ENCODE data around the gene NSD1.
"Not testable (repeated sequence)": the region's sequence is repeated elsewhere in the genome, so short reads cannot be mapped to it uniquely, and the experiment has no call there.

NSD1 gene

DNA sequence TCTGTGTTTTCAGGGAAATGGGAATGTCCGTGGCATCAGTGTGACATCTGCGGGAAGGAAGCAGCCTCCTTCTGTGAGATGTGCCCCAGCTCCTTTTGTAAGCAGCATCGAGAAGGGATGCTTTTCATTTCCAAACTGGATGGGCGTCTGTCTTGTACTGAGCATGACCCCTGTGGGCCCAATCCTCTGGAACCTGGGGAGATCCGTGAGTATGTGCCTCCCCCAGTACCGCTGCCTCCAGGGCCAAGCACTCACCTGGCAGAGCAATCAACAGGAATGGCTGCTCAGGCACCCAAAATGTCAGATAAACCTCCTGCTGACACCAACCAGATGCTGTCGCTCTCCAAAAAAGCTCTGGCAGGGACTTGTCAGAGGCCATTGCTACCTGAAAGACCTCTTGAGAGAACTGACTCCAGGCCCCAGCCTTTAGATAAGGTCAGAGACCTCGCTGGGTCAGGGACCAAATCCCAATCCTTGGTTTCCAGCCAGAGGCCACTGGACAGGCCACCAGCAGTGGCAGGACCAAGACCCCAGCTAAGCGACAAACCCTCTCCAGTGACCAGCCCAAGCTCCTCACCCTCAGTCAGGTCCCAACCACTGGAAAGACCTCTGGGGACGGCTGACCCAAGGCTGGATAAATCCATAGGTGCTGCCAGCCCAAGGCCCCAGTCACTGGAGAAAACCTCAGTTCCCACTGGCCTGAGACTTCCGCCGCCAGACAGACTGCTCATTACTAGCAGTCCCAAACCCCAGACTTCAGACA, 160.4 kb downstream of the NSD1 start:
- DNase-seq: no peak

DNA sequence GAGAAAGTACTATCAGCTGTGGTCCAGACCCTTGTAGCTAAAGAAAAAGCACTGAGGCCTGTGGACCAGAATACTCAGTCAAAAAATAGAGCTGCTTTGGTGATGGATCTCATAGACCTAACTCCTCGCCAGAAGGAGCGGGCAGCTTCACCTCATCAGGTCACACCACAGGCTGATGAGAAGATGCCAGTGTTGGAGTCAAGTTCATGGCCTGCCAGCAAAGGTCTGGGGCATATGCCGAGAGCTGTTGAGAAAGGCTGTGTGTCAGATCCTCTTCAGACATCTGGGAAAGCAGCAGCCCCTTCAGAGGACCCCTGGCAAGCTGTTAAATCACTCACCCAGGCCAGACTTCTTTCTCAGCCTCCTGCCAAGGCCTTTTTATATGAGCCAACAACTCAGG, 161.1 kb downstream of the NSD1 start:
- DNase-seq: no peak

DNA sequence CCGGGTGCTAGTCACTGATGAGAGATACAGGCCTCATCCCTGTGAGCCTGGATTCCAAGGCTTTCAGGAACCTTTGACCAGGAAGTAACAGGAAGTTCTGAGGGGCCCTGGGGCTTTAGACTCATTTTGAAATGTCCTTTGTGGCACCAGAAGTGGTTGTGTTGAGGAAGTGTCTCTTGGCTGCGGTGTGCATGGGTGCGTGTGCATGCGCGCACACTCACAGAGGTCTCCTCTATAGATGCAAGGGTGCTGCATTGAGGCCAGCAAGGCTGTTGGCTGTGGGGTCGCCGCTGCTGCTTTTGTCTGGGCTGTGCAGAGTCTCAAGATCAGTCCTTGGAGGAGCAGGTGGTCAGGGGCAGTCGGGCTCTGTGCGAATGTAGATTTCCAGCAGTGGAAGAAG, 162.4 kb downstream of the NSD1 start:
- no peak for DNase-seq

DNA sequence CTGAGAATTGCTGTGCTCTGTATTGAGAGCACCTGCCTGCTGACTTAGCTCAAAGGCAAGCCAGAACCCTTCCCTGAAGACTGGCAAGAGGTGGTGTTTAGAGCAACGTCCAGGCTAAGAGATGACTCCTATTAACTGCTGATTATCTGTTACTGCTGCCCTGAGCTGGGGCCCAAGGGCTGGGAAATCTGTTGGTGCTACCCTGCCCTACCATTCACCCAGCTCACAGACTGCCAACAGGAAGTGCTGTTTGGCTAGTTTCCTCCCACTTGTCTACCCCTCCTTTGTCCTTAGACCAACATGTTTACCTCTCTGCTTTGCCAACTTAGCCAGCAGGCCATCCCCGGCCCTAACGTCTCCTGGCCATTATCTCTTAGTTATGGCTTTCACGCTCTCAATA, 163.0 kb downstream of the NSD1 start:
- peak; percentile 83 for DNase-seq

DNA sequence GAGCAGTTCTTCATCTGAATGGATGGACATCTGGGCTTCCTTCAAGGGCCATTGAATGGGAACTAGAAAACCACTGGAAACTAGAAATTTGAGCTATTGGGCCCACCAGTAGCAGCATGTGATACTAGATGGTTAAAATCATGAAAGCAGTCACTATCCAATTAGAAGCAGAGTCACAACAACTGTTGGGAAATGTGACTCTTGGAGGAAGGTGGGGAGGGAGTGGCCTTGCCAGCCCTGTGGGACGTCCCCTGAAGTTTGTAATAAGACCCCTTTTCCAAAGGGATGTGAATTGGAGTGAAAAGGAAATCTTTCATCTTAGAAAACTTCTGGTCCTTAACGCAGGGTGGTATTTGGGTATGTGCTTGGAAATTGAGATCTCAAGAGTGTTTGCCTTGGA, 164.3 kb downstream of the NSD1 start:
- DNase-seq: no peak

DNA sequence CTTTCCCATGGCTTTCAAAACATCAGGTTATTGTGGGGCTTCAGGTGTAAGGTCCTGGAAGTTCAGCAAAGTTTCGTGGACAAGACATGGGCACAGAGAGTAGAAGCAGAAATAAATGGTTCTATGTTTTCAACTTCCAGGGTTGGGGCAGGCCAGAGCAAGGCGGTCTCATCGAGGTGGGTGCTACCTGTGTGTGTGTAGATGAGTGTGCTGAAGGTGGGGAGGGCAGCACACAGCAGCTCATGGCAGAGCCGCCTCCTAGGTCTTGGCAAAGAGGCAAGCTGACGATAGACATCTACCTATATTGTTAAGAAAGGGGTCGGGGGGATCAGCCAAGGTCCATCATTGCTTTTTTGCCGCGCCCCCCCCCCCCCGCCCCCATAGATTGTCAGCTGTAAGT, 166.1 kb downstream of the NSD1 start:
- no peak for DNase-seq

DNA sequence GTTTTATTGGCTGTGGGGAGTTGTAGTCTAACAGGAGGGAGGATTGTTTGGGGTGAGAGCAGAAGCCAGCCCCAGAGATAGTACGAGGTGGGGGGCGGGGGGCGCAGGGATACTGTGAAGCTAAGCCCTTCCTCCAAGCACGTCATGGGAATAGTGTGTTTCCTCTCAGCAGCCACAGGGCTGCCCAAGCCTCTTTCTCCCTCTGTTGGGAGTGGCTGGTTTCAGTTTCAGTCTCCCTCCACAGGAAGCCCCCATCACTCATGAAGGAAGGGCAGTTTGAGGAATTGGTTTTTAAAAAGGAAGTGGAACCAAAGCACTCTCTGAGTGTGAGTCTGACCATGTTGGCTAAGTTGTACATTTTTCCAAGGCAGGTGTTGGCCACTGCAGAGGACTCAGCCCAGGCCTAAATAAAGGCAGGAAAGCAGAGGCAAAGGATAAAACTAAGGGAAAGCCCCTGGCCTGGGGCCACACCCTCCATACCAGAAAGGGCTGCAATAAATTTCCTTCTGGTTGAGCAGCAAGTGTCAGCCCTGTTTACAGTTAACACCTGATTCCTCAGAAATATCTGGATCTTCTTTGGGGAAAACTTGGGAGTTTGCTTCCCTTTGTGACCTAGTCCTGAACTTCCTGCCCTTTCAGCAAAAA, 166.8 kb downstream of the NSD1 start:
- DNase-seq: no peak

DNA sequence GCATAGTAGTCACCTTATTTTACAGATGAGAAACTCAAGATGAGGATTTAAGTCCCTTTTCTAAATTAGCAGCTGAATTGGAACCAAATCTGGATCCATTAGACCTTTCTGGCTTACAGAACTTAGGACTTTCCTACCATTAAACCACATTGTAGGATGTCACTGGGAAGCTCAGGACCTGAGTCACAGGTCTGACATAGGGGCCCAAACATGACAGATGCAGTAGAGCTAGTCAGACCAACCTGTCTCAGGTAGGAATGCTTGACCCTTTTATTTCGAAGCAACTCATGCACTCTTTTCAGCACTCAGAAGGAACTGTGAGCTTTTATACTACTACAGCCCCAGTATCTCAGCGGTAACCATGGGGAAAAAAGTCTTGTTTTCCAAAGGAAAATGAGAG, 167.4 kb downstream of the NSD1 start:
- no peak for DNase-seq

DNA sequence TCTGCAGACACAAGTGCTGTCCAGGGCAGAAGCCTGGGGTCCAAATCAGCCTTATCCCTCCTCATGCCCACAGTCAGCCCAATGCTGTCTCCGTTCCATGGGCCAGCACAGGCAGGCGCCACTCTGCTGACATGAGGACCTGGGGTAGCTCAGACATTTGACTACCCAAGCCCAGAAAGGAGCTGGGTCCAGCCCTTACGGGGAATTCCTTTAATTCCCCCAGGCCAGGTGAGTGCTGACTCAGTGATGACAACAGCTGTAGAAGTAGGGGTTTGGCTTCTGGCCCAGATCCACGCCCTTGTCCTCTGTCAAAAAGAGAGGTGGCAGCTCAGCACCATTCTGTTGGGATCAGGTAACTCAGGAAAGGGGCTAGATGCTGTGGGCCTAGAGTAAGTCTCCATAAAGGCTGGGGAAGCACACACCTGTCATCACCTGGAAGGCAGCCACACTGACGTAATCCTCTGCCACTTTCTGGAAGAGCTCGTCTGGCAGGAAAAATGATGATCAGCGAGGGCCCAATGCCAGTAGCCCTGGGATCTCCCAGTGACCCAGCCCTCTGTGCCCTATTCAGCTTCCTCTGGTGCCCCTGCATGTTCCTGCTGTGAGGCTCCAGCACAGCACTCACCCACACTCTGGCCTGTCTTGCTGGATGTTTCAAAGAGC, 168.1 kb downstream of the NSD1 start:
- DNase-seq: peak; percentile 98

DNA sequence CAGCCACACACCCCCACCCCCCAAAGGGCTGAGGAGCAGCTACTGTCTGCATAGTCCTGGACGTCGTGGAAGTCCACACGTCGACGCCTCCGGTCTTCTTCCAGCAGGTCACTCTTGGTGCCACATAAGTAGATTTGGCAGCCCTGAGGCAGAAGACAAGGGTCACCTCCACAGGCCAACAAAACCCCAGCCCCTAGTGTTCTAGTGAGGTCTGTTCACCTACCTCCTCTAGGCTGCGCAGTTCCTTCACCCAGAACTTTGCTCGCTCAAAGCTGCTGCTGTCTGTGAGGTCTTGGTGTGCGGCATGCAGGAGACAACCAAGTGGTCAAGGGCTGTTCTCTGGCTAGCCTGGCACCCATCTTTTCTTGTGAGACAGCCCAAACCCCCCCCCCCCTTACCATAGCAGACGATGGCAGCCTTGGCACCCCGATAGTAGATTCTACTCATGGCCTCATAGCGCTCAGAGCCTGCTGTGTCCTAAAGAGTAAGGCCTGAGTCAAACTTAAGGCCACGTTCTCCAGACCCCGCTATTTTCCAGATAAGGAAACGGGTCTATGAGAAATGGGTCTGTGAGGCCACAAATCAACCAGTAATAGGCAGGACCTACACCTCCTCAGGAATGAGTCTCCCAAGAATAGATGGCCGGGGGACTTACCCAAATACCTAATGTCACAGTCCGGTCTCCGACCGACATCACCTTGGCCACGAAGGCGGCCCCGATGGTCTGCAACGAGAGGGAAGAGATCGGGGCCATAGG, 169.0 kb downstream of the NSD1 start:
- no peak for DNase-seq

DNA sequence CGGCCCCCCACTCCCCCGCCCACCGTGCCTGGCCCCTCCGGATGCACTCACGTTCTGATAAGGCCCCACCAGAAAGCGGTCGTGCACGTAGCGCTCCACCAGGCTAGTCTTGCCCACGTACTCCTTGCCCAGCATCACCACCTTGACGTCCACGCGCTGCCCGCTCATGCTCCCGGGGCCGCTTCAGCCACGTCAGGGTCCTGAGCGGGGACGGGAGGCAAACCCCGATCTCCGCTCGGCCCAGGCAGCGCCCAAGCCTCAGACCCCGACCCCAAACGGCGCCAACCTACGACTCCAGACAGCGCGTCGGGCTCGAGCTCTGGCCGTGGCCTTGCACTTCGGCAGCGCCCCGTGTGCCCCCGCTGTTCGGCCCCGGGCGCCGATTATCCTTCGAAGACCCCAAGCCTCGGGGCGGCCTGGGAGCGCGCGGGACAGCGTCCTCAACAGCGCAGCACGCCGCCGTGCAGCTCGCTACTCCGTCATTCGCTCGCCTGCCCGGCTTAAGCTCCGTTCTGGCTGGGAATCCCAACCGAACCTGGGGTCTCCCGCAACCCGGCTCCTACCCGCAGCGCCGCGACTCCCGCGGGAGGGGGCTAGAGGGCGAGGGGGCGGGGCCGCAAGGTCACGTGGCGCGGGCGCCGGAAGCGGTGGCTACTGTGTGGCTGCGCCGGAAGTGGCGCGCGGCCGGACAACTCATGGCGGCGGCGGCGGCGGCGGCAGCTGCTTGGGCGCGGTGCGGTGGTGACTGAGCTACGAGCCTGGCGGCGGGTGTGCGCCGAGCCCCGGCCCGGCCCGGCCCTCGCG, 169.8 kb downstream of the NSD1 start, which contains the start of the genes PRELID1 and RAB24:
Gene PRELID1, plus strand, starts transcription at position 679 of the 804 bp plus-strand sequence. CDS start 187 bp downstream, outside the sequence.
Gene RAB24, minus strand, starts transcription at position 599 of the 804 bp plus-strand sequence. Its CDS starts 431 bp downstream, at position 168.
- DNase-seq: peak; percentile 28

DNA sequence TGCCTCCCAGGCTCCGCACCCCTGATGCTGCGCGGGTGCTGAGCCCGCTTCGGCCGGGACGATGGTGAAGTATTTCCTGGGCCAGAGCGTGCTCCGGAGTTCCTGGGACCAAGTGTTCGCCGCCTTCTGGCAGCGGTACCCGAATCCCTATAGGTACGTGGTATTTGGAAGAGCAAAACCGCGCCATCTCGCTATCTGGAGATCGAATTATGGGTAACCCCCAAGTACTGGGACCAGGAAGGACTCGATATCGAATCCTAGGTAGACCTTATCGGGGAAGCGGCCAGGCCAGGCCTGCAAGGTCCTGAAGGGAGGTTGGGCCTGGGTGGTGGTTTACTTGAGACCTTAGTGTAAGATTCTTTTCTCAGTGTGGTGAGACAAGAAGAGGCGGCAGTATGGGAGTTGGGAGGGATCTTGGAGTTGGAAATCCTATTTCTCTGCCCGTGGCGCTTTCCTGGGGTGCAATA, 170.4 kb downstream of the NSD1 start:
- DNase-seq: no peak

DNA sequence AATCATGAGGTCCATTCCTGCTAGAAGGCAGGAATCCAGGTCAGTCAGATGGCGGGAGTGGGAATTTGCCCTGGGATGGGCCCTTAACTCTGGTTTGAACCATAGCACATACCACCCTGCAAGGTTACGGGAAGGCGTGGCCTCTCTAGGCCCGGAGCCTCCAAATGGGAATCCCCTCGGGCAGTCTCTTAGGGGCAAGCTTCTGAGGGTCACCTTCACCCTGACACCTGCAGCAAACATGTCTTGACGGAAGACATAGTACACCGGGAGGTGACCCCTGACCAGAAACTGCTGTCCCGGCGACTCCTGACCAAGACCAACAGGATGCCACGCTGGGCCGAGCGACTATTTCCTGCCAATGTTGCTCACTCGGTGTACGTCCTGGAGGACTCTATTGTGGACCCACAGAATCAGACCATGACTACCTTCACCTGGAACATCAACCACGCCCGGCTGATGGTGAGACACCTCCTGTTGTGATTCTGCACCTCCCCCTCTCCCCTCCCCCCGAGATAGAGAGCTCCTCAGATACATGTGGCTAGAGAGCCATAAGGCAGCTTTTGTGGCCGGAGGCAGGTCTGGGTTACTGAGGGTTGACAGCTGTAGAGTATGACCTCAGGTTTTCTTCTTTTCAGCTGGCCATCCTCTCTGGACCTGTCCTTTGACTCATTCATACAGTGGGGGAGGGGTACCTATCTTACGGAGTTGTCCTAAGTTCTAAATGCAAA, 171.0 kb downstream of the NSD1 start:
- no peak for DNase-seq

DNA sequence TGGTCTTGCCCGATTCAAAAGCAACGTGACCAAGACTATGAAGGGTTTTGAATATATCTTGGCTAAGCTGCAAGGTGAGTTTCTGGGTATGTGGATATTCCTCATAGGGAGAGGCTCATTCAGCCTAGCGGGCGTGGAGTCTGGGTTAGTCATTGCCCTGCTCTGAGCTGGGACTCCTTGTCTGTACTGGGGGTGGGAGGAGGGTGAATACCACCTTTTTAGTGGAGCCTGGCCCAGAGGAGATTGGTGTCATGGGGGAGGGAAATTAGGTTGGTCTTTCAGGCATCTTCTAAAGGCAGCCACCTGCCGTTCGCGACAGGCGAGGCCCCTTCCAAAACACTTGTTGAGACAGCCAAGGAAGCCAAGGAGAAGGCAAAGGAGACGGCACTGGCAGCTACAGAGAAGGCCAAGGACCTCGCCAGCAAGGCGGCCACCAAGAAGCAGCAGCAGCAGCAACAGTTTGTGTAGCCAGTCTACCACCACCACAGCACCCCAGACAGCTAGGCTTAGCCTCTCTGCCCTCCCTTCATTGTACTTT, 172.6 kb downstream of the NSD1 start:
- DNase-seq: not testable (repeated sequence)

DNA sequence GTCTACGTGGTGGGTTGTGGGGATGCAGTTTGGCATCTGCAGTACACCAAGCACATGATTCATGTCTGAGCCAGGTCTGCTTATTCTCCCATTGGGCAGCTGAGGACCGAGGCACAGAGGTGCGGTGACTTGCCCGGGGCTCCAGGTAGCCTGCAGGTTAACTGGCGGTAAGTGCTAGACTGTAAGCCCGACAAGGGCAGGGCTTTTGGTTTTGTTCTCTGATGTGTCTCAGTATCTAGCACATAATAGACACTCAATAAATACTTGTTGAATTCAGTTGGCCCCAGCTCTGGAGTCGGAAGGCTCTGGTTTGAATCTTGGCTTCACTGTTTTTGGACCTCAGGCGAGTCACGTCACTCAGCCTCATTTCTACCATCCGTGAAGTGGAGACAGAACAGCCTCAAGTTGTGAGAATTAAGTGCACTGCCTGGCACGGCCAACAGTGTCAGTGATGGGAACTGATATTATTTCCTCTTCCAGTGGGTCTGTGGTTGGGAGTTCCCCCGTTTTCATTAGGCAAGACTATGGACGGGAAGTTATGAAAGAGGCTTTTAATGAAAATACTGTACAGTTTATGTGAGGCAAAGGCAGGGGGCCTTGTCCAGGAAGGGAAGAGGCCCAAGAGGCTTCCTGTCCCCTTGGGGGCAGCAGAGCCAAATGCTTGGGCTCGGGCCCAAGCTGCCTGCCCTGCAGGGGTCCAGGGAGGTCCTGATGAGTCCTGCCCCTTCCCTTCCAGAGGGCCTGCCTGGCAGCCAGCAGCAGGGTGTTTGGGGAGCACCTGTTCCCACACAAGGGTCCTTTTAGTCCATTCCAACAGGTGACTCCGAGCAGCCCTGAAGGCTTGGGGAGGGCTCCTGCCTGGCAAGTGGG, 173.3 kb downstream of the NSD1 start:
- DNase-seq: no peak

DNA sequence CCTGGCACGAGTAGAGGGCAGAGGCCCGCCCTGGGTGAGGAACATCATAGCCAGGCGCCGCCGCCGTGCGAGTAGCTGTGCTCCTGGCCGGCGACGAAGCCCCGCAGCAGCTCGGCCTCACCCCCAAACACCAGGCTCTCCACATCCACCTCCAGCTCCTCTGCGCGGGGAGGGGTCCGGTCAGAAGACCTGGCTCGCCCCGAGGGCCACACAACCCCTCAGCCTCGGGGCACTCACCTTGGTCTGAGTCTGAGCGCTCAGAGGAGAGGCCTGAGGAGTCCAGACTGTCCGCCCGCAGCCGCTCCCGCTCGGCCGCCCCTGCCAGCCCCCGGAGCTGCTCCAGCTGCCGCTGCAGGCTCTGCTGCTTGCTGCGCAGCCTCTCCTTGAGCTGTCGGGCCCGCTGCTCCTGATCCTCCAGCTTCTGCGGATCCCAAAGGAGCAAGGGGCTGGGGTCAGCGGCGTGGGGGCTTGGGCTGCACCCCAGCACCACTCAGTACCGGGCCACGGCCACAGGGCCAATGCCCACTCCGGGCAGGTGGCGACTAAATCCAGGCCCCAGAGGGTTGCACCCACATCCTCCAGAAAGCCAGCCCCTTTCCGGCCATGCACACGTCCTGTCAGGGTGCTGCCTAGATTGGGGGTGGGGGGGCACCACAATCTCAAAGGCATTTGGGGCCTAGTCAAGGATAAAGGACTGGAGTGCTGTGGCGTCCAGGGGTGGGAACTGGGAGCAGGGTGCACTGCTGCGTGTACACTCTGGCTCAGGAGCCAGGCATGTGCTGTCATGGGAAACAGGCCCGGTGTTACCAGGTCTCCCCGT, 174.2 kb downstream of the NSD1 start:
- DNase-seq: no peak

DNA sequence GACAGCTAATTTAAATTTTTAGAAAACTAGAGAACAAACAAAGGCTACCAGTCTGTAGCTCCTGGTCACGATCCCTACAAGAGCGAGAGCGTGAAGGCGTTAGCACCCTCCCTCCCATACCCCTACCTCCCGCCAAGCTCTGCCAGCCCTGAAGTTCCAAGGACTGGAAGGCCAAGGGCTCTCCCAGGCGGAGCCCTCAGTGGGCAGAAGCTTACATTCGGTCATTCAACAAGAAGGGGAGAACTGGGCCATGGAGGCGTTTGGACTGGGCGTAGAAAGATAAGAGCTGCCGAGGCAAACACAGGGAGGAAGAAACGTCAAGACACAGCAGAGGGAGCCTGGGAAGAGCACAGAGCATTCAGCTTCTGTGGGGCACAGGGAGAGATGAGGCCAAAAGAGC, 175.2 kb downstream of the NSD1 start:
- no peak for DNase-seq

DNA sequence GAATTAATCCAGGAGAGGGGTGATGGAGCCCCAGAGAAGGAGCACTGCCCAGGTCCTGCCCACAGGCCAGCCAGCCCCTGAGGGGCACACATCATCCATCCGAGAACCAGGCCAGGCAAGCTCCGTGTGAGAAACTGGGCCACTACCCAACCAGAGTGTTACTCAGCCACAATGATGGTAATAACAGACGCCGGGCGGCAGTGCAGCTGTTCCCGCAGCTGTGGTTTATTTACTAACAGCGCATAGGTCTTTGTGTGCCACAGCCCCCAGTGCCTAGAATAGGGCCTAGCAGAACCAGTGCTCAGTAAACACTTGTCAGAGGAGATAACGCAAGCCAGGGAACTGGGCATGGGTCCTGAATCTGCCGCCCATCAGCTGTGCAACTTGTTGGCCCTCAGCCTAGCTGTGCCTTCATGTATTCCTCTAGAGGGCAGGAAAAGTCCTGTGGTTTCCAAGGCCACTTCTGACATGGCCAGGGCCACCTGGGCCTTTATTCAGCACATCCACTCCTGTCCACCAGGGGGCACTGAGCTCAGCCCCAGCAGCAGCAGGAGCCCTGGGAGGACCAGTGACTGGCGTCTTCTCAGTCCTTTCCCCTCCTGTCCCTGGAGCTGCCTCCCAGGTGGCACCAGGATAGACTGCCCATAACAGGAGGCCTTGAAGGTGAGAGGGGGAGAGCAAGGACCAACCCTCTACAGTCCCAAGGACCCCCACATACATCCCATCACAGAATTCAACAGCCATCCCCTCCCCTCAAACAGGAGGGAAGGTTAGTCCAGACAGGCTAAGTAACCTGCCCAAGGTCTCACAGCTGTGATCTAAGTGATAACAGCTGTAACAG, 176.0 kb downstream of the NSD1 start:
- DNase-seq: peak; percentile 68
